Activated CD4-positive, alpha-beta T cell treated with anti-CD3 and anti-CD28 coated beads, Interleukin-2, amount 10 ng/mL, durations not matched to agents 7 days and 5 days (primary cell): ENCODE results near the gene DIAPH2. TPM values are rescaled to one million over a fixed set of nuclear protein-coding genes. Genes with fewer than 3 reads are reported as not detected.

Experiments used
- CTCF ChIA-PET: fragments of 350-600 bp; sonication (Branson Sonifier 250); formaldehyde crosslinking; loops from one replicate; lab custom pipeline; 2021; ENCODE audit warnings: antibody characterized with exemption; lab: Charles Lee
- POLR2A ChIA-PET: fragments of 350-600 bp; sonication (Branson Sonifier 250); formaldehyde crosslinking; loops from one replicate; lab custom pipeline; 2021; ENCODE audit warnings: antibody characterized with exemption; lab: Charles Lee
- DNase-seq: peaks from one replicate; pipeline ENCODE4 v3.0.0-alpha.2; 2020
- H3K27ac Mint-ChIP-seq: one replicate; pipeline ENCODE4 v1.8.0; 2021; ENCODE audit warnings: mild to moderate bottlenecking, moderate library complexity, mixed read lengths
- H3K27me3 Mint-ChIP-seq: one replicate; pipeline ENCODE4 v1.8.0; 2021; ENCODE audit warnings: mixed read lengths
- H3K36me3 Mint-ChIP-seq: one replicate; pipeline ENCODE4 v1.8.0; 2021; ENCODE audit warnings: low read depth, mixed read lengths
- H3K4me1 Mint-ChIP-seq: one replicate; pipeline ENCODE4 v1.8.0; 2021; ENCODE audit warnings: mixed read lengths
- H3K4me3 Mint-ChIP-seq: one replicate; pipeline ENCODE4 v1.8.0; 2021; ENCODE audit warnings: mild to moderate bottlenecking, moderate library complexity, mixed read lengths
- H3K9me3 Mint-ChIP-seq: one replicate; pipeline ENCODE4 v1.8.0; 2021; ENCODE audit warnings: mixed read lengths
- total RNA-seq, 2 experiments: library from RNA; stranded (reverse); gene quantifications; one replicate each; pipeline ENCODE4 v1.2.3, GENCODE V29; 2021

Gene DIAPH2
- total RNA-seq, 2 experiments from 2014 or later: 15.4 to 18.3 TPM

DNA sequence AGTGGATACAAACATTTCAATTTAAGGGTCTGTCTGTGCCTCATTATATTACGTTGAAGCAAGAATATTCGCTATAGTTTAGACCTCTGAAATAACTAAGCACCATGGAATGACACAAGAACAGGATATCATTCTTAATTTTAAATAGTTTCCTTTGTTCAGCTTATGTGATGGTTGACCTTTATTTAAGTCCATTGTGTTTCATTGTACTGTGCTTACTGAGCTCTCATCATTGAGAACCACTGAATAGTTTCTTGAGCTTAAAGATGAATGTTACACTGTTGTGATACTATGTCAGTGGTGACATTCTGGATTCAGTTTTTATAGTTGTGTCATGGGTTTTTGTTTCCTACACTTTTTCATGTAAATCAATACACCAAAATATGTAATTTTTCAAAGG is 438.4 kb downstream of the DIAPH2 start:
- peaks cover 4% of the 10 kb centered on the region for H3K9me3 Mint-ChIP-seq
- CTCF ChIA-PET: no interaction called here
- DNase-seq: no peak
- H3K4me1 Mint-ChIP-seq: peaks cover 5% of the 10 kb centered on the region
- no peak overlapping the region for H3K27ac Mint-ChIP-seq
- POLR2A ChIA-PET: no interaction called here
- H3K27me3 Mint-ChIP-seq: no peaks in the 10 kb centered on the region
- no peak overlapping the region for H3K4me3 Mint-ChIP-seq
- H3K36me3 Mint-ChIP-seq: no peaks in the 10 kb centered on the region

- ChIA-PET POLR2A (no interaction called here), CTCF (no interaction called here)
- H3K36me3 Mint-ChIP-seq: no peaks in the 10 kb centered on the region
- no peaks in the 10 kb centered on the region for H3K27me3 Mint-ChIP-seq
- no peak overlapping the region for H3K27ac Mint-ChIP-seq
- H3K4me1 Mint-ChIP-seq: no peaks in the 10 kb centered on the region
- H3K4me3 Mint-ChIP-seq: no peak overlapping the region
- DNase-seq: no peak
- H3K9me3 Mint-ChIP-seq: peaks cover 4% of the 10 kb centered on the region
Measured at GRCh38 chrX:97126020-97126419, 441.4 kb downstream of the DIAPH2 start.

DNA sequence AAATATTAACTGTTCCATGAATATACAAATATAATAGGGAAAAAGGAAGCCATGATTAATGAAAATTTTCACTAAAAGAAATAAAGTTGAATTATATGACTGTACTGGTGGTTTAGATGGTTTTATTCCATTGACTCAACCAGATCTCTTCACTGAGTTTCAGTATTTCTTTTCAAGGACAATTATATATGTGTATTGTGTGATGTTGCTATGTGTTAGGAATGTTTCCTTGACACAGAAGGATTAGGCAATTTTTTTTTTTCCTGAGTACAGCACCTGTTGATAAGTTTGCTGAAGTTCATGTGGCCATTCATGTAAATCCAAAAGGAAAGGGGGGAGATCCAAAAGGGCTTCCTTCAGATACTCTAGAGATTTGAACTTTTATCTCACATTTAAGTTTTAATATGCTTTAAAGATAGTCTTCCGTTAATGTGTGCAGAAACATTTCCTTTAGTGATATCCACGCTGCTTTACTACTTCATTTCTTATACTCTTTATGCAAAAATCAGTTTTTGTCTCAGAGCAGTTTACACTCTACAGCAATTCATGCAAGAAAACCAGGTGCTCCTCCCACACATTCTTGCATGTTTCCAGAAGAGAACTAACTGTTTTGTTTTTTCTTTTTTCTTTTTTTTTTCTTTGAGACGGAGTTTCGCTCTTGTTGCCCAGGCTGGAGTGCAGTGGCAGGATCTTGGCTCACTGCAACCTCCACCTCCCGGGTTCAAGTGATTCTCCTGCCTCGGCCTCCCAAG is 448.2 kb downstream of the DIAPH2 start:
- H3K27me3 Mint-ChIP-seq: no peaks in the 10 kb centered on the region
- H3K36me3 Mint-ChIP-seq: no peaks in the 10 kb centered on the region
- H3K27ac Mint-ChIP-seq: no peak overlapping the region
- H3K4me3 Mint-ChIP-seq: no peak overlapping the region
- no peaks in the 10 kb centered on the region for H3K4me1 Mint-ChIP-seq
- ChIA-PET CTCF (no interaction called here), POLR2A (no interaction called here)
- no peak for DNase-seq
- H3K9me3 Mint-ChIP-seq: no peaks in the 10 kb centered on the region

GRCh38 chrX:97145934-97146333 is 461.3 kb downstream of the DIAPH2 start:
- H3K9me3 Mint-ChIP-seq: no peaks in the 10 kb centered on the region

DNA sequence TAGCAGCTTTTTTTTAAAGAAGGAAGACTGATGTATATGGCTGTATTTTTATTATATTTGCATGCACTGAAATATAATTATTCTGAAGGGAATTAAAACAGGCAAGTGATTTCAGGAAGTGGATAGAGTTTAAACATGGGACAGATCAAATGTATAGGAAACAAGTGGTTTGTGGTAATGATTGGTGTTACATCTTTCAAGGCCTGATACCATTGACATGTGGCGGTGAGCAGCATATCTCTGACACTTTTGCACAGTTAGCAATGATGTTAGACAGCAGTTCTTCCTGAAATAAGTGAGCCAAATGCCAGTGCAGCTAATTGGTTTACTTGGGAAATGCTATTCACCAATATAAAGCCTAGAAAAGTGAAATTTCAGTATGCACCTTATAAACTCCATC is 471.2 kb downstream of the DIAPH2 start:
- Mint-ChIP-seq H3K36me3 (no peaks in the 10 kb centered on the region), H3K27me3 (no peaks in the 10 kb centered on the region), H3K27ac (no peak overlapping the region), H3K4me3 (no peak overlapping the region), H3K9me3 (no peaks in the 10 kb centered on the region), H3K4me1 (peaks cover 12% of the 10 kb centered on the region)
- CTCF ChIA-PET: no interaction called here
- no peak for DNase-seq
- POLR2A ChIA-PET: no interaction called here

More at GRCh38 chrX:97145934-97146333, 461.3 kb downstream of the DIAPH2 start:
- Mint-ChIP-seq H3K4me3 (no peak overlapping the region), H3K36me3 (peaks cover 5% of the 10 kb centered on the region), H3K4me1 (no peaks in the 10 kb centered on the region), H3K27me3 (no peaks in the 10 kb centered on the region), H3K27ac (no peak overlapping the region)
- CTCF ChIA-PET: no interaction called here
- no peak for DNase-seq
- POLR2A ChIA-PET: no interaction called here

GRCh38 chrX:97158269-97158668 is 473.6 kb downstream of the DIAPH2 start:
- no peak overlapping the region for H3K4me3 Mint-ChIP-seq

GRCh38 chrX:97159916-97160800 is 475.5 kb downstream of the DIAPH2 start:
- ChIA-PET CTCF (no interaction called here), POLR2A (no interaction called here)
- Mint-ChIP-seq H3K4me3 (no peak overlapping the region), H3K4me1 (peaks cover 12% of the 10 kb centered on the region), H3K27ac (no peak overlapping the region), H3K27me3 (no peaks in the 10 kb centered on the region), H3K9me3 (no peaks in the 10 kb centered on the region), H3K36me3 (no peaks in the 10 kb centered on the region)
- DNase-seq: no peak

More at GRCh38 chrX:97158269-97158668, 473.6 kb downstream of the DIAPH2 start:
- Mint-ChIP-seq H3K27me3 (no peaks in the 10 kb centered on the region), H3K36me3 (no peaks in the 10 kb centered on the region), H3K27ac (no peak overlapping the region), H3K9me3 (no peaks in the 10 kb centered on the region), H3K4me1 (peaks cover 12% of the 10 kb centered on the region)
- DNase-seq: no peak
- ChIA-PET CTCF (no interaction called here), POLR2A (no interaction called here)

GRCh38 chrX:97167333-97167732 is 482.7 kb downstream of the DIAPH2 start:
- Mint-ChIP-seq H3K36me3 (peaks cover 2% of the 10 kb centered on the region), H3K27me3 (no peaks in the 10 kb centered on the region), H3K9me3 (no peaks in the 10 kb centered on the region), H3K27ac (no peak overlapping the region), H3K4me3 (no peak overlapping the region), H3K4me1 (peaks cover 3% of the 10 kb centered on the region)
- ChIA-PET CTCF (no interaction called here), POLR2A (no interaction called here)
- DNase-seq: no peak

DNA sequence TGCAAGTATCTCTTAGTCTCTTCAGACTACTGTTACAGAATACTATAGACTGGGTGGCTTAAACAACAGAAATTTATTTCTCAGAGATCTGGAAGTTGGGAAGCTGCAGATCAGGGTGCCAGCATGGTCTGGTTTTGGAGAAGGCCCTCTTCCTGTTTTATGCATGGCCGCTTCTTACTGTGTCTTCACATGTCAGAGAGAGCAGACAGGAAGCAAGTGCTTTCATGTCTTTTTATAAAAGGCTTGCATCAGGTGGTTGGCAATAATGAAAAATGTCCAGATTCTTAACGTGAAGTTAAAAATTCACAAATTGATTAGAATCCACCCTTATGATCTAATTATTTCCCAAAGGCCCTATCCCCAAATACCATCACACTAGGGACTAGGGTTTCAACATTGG is 484.0 kb downstream of the DIAPH2 start:
- POLR2A ChIA-PET: no interaction called here
- Mint-ChIP-seq H3K36me3 (peaks cover 2% of the 10 kb centered on the region), H3K4me3 (no peak overlapping the region)

DNA sequence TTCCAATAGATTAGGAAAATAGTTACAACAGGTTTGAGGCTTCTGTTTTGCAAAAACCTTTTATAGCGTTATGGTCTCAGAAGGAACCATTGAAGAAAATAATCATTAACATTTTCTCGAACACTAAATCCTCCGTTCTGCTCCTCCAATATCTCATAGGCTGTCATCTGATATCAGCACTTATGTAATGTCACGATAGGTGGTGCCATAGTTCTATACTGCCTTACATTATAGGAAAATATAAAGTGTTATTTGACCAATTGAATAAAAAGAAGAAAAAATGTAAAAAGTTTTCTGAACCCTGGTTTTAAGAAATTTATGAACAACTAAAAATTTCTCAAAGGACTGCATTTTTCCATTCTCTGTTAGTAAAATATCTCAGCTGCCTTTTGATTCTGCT is 490.5 kb downstream of the DIAPH2 start:
- Mint-ChIP-seq H3K4me3 (no peak overlapping the region), H3K4me1 (no peaks in the 10 kb centered on the region), H3K9me3 (no peaks in the 10 kb centered on the region), H3K27me3 (no peaks in the 10 kb centered on the region), H3K27ac (no peak overlapping the region), H3K36me3 (peaks cover 1% of the 10 kb centered on the region)
- CTCF ChIA-PET: no interaction called here
- POLR2A ChIA-PET: no interaction called here
- no peak for DNase-seq

More for the DNA sequence above, 484.0 kb downstream of the DIAPH2 start:
- H3K9me3 Mint-ChIP-seq: no peaks in the 10 kb centered on the region
- no peaks in the 10 kb centered on the region for H3K27me3 Mint-ChIP-seq
- no peak overlapping the region for H3K27ac Mint-ChIP-seq
- CTCF ChIA-PET: no interaction called here
- H3K4me1 Mint-ChIP-seq: peaks cover 3% of the 10 kb centered on the region
- no peak for DNase-seq

DNA sequence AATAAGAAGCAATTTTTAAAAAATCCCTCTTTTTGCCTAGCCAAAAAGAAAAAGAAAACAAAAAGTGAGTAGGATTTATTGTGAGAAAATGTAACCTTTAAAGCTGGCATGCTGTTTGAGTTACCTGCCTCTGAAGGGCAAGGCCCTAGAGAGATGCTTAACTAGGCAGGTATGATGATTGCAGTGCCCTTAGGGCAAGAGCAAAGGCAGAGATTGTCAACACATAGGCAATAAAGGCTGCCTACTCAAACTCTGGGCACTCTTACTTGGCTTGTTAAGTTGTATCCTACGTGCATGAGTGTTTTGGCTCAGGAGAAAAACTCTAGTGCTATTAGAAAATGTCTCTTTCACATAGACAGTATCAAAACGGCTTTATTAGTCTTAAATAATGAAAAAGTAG is 505.0 kb downstream of the DIAPH2 start:
- Mint-ChIP-seq H3K27me3 (no peaks in the 10 kb centered on the region), H3K36me3 (no peaks in the 10 kb centered on the region), H3K4me1 (no peaks in the 10 kb centered on the region), H3K27ac (no peak overlapping the region), H3K9me3 (no peaks in the 10 kb centered on the region), H3K4me3 (no peak overlapping the region)
- ChIA-PET POLR2A (no interaction called here), CTCF (no interaction called here)
- no peak for DNase-seq

DNA sequence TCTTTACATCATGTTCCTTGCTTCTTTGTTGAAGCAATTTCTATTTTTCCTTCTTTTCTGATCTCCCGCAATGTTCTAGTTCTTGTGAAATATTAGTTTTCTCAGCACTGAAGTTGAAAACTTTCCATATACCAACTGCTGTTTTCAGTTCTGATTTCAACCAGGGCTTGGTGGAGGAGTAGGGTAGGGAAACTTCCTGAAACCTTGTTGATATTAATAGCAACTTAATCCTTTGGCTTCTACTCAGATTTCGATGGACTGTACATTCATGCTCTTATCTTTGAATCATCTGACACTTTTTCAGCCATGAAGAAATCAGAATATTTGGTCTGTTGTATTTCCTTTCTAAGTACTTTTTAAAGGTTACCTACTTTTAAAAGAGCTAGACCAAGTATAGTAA is 514.9 kb downstream of the DIAPH2 start:
- no peak for DNase-seq
- Mint-ChIP-seq H3K9me3 (peaks cover 6% of the 10 kb centered on the region), H3K4me1 (no peaks in the 10 kb centered on the region), H3K27me3 (no peaks in the 10 kb centered on the region), H3K4me3 (no peak overlapping the region), H3K27ac (no peak overlapping the region), H3K36me3 (no peaks in the 10 kb centered on the region)
- ChIA-PET POLR2A (no interaction called here), CTCF (no interaction called here)

DNA sequence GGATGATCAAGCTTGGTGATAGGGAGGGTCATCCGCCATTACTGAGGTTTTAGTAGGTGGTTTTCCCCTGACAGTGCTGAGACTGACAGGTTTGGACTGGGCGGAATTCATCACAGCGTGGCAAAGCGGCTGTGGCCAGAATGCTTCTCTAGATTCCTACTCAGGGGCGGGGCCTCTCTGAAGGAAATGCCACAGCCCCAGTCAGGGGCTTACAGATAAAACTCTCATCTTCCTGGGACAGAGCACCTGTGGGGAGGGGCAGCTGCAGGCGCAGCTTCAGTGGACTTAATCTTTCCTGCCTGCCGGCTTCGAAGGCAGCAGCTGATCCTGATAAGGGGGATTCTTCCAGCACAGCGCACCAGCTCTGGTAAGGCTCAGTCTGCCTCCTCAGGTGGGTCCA is 515.8 kb downstream of the DIAPH2 start:
- no peak overlapping the region for H3K4me3 Mint-ChIP-seq
- no peak for DNase-seq

More for the DNA sequence above, 515.8 kb downstream of the DIAPH2 start:
- Mint-ChIP-seq H3K27me3 (no peaks in the 10 kb centered on the region), H3K9me3 (peaks cover 8% of the 10 kb centered on the region), H3K4me1 (no peaks in the 10 kb centered on the region), H3K27ac (no peak overlapping the region), H3K36me3 (no peaks in the 10 kb centered on the region)
- ChIA-PET POLR2A (no interaction called here), CTCF (no interaction called here)
